HCT116 (cell line): Measurements from ENCODE around the gene MTCP1. TPM values are rescaled to one million over a fixed set of nuclear protein-coding genes. Genes with fewer than 3 reads are reported as not detected.

Source experiments
- ATAC-seq: fragments of 200-7000 bp; cut with Tn5 transposase; 2 replicates; pipeline ENCODE4 v1.9.1; 2020; ENCODE audit warnings: mild to moderate bottlenecking, moderate library complexity
- BruUV-seq: library from RNA; stranded (reverse); fragments of 400-500 nt; replicated peaks from 2 replicates; lab custom pipeline; 2021; lab: Mats Ljungman, UMichigan
- CTCF ChIA-PET: fragments of 300-600 bp; sonication (Branson Sonifier 250); formaldehyde crosslinking; loops from one replicate; lab custom pipeline; 2021; ENCODE audit warnings: antibody characterized with exemption; lab: Charles Lee
- POLR2A ChIA-PET: fragments of 300-600, 350-600 bp; sonication (Branson Sonifier 250); formaldehyde crosslinking; loops from one replicate; lab custom pipeline; 2021; ENCODE audit warnings: antibody characterized with exemption; lab: Charles Lee
- RAD21 ChIA-PET, 2 experiments: fragments of 300-600 bp; sonication (Branson Sonifier 250); formaldehyde crosslinking; loops; one replicate each; lab custom pipeline; 2023; ENCODE audit warnings: low total read pairs in 2 of 2; ENCODE audit not compliant: uncharacterized antibody in 2 of 2, unreplicated experiment in 2 of 2, low non-redundant PET in 1 of 2; lab: Charles Lee
- DNase-seq: peaks from one replicate; pipeline ENCODE4 v3.0.0-alpha.2; 2010; ENCODE audit warnings: low read depth, low spot score
- H2AFZ ChIP-seq: fragments of 200-600 bp; shearing (Covaris generic), sonication (generic); 2 replicates; pipeline ENCODE4 v1.6.1; 2017; ENCODE audit warnings: low read depth, mixed run types, mixed read lengths, antibody characterized with exemption, low read length; ENCODE audit not compliant: poor library complexity, severe bottlenecking
- H3K27ac ChIP-seq: 2 replicates; pipeline ENCODE4 v1.5.1; 2012; ENCODE audit warnings: low read depth, low read length
- H3K27me3 ChIP-seq: fragments of 200-600 bp; sonication (generic); 2 replicates; pipeline ENCODE4 v1.6.1; 2016; ENCODE audit warnings: mixed run types, low read length, mixed read lengths; ENCODE audit not compliant: insufficient read depth
- H3K36me3 ChIP-seq, 2 experiments: fragments of 200-500 bp in 1 of 2; fragments of 200-600 bp in 1 of 2; sonication (Bioruptor generic) in 1 of 2; sonication (generic) in 1 of 2; 2 replicates each; pipeline versions ENCODE4 v1.5.1 to v1.6.1; 2014 to 2016; ENCODE audit warnings: low read length in 2 of 2, inconsistent platforms in 1 of 2, mixed read lengths in 1 of 2, mixed run types in 1 of 2; ENCODE audit not compliant: insufficient read depth in 2 of 2, control insufficient read depth in 1 of 2
- H3K4me1 ChIP-seq, 2 experiments: fragments of 200-600 bp in 1 of 2; sonication (generic) in 1 of 2; 2 replicates each; pipeline versions ENCODE4 v1.5.1 to v1.6.1; 2012 to 2017; ENCODE audit warnings: low read length in 2 of 2, inconsistent platforms in 1 of 2, mild to moderate bottlenecking in 1 of 2, mixed read lengths in 1 of 2, mixed run types in 1 of 2, moderate library complexity in 1 of 2; ENCODE audit not compliant: insufficient read depth in 2 of 2, control insufficient read depth in 1 of 2
- H3K4me2 ChIP-seq: fragments of 200-600 bp; sonication (generic); 2 replicates; pipeline ENCODE4 v1.6.1; 2017; ENCODE audit warnings: mixed run types, low read length, mixed read lengths
- H3K4me3 ChIP-seq, 2 experiments: fragments of 200-600 bp in 1 of 2; sonication (generic) in 1 of 2; replicated peaks in 1 of 2; 2 replicates each; pipeline ENCODE4 v1.5.1; 2011 to 2016; ENCODE audit warnings: low read length in 2 of 2, control low read depth in 1 of 2, low read depth in 1 of 2, mild to moderate bottlenecking in 1 of 2, mixed read lengths in 1 of 2, mixed run types in 1 of 2
- H3K79me2 ChIP-seq: fragments of 200-600 bp; sonication (generic); 2 replicates; pipeline ENCODE4 v1.6.1; 2017; ENCODE audit warnings: mild to moderate bottlenecking, mixed run types, low read length, moderate library complexity, mixed read lengths; ENCODE audit not compliant: insufficient read depth
- H3K9ac ChIP-seq: fragments of 200-600 bp; sonication (generic); 2 replicates; pipeline ENCODE4 v1.6.1; 2016; ENCODE audit warnings: low read length, mixed read lengths
- H3K9me2 ChIP-seq: fragments of 200-600 bp; sonication (generic), shearing (Covaris generic); 2 replicates; pipeline ENCODE4 v1.6.1; 2017; ENCODE audit warnings: mixed run types, mild to moderate bottlenecking, moderate library complexity; ENCODE audit not compliant: insufficient read depth
- H3K9me3 ChIP-seq, 2 experiments: fragments of 200-500 bp in 1 of 2; fragments of 200-600 bp in 1 of 2; sonication (Bioruptor generic) in 1 of 2; sonication (generic) in 1 of 2; 2 replicates each; pipeline ENCODE4 v1.6.1; 2014 to 2017; ENCODE audit warnings: low read length in 2 of 2, mixed read lengths in 2 of 2, inconsistent platforms in 1 of 2, low read depth in 1 of 2, mild to moderate bottlenecking in 1 of 2, mixed run types in 1 of 2, moderate library complexity in 1 of 2; ENCODE audit not compliant: control insufficient read depth in 1 of 2, insufficient read depth in 1 of 2
- H4K20me1 ChIP-seq: fragments of 200-600 bp; sonication (generic), shearing (Covaris generic); 2 replicates; pipeline ENCODE4 v1.6.1; 2017; ENCODE audit warnings: mixed run types, mild to moderate bottlenecking, moderate library complexity; ENCODE audit not compliant: insufficient read depth
- ATF3 ChIP-seq: IDR thresholded peaks from 2 replicates; pipeline ENCODE4 v1.6.1; 2012
- CBX3 ChIP-seq: IDR thresholded peaks from 2 replicates; pipeline ENCODE4 v1.6.1; 2012; ENCODE audit warnings: low read depth
- CEBPB ChIP-seq: IDR thresholded peaks from 2 replicates; pipeline ENCODE4 v1.6.1; 2012; ENCODE audit warnings: low read depth
- CTCF ChIP-seq, 3 experiments: fragments of 200-600 bp in 1 of 3; sonication (generic) in 1 of 3; IDR thresholded peaks in 2 of 3; conservative IDR thresholded peaks in 1 of 3; 2 replicates each; pipeline ENCODE4 v1.5.1; 2012 to 2017; ENCODE audit warnings: low read depth in 2 of 3, low read length in 2 of 3, antibody characterized with exemption in 1 of 3, borderline replicate concordance in 1 of 3, control low read depth in 1 of 3, mild to moderate bottlenecking in 1 of 3, mixed read lengths in 1 of 3, mixed run types in 1 of 3, moderate library complexity in 1 of 3; ENCODE audit not compliant: insufficient read depth in 1 of 3
- EGR1 ChIP-seq: IDR thresholded peaks from 2 replicates; pipeline ENCODE4 v1.6.1; 2012; ENCODE audit warnings: low read depth
- ELF1 ChIP-seq: IDR thresholded peaks from 2 replicates; pipeline ENCODE4 v1.6.1; 2012; ENCODE audit warnings: low read depth, borderline replicate concordance
- EZH2 ChIP-seq: fragments of 200-600 bp; sonication (generic); IDR thresholded peaks from 2 replicates; pipeline ENCODE4 v1.6.1; 2017; ENCODE audit warnings: antibody characterized with exemption, mixed run types
- EZH2phosphoT487 ChIP-seq: fragments of 200-600 bp; IDR thresholded peaks from 2 replicates; pipeline ENCODE4 v1.6.1; 2018; ENCODE audit warnings: antibody characterized with exemption, borderline replicate concordance
- FOSL1 ChIP-seq: IDR thresholded peaks from 2 replicates; pipeline ENCODE4 v1.6.1; 2012; ENCODE audit warnings: low read depth
- JUND ChIP-seq: IDR thresholded peaks from 2 replicates; pipeline ENCODE4 v1.6.1; 2012
- POLR2A ChIP-seq: IDR thresholded peaks from 2 replicates; pipeline ENCODE4 v1.7.0; 2011; ENCODE audit warnings: borderline replicate concordance; ENCODE audit not compliant: insufficient read depth, insufficient read length; ENCODE audit errors: extremely low read depth
- RAD21 ChIP-seq: IDR thresholded peaks from 2 replicates; pipeline ENCODE4 v1.6.1; 2012; ENCODE audit warnings: low read depth, mild to moderate bottlenecking
- SRF ChIP-seq: IDR thresholded peaks from 2 replicates; pipeline ENCODE4 v1.6.1; 2012; ENCODE audit warnings: low read depth
- TCF7L2 ChIP-seq: IDR thresholded peaks from 2 replicates; pipeline ENCODE4 v1.7.0; 2011; ENCODE audit warnings: borderline replicate concordance, inconsistent platforms; ENCODE audit not compliant: insufficient read depth, insufficient read length; ENCODE audit errors: extremely low read depth
- YY1 ChIP-seq: IDR thresholded peaks from 2 replicates; pipeline ENCODE4 v1.6.1; 2011; ENCODE audit warnings: low read length, low read depth, moderate library complexity, mild to moderate bottlenecking; ENCODE audit not compliant: insufficient replicate concordance; ENCODE audit errors: extremely low read depth
- ZFX ChIP-seq: fragments of 450-650 bp; IDR thresholded peaks from 2 replicates; pipeline ENCODE4 v1.6.1; 2017
- ZNF274 ChIP-seq: fragments of 200-500 bp; sonication (Bioruptor generic); IDR thresholded peaks from 2 replicates; pipeline ENCODE4 v1.6.1; 2014; ENCODE audit warnings: mild to moderate bottlenecking, low read depth, low read length, inconsistent platforms
- intact Hi-C: fragments of 100-400 bp; cut with micrococcal nuclease; formaldehyde crosslinking; loops from 2 replicates; pipeline ENCODE4 v1.10.0; 2022
- total RNA-seq: library from RNA; stranded (reverse); gene quantifications from one replicate; pipeline ENCODE4 v1.2.1, GENCODE V29; 2021; ENCODE audit not compliant: unreplicated experiment

Gene MTCP1
- total RNA-seq, 1 experiment from 2014 or later, result 10.7 TPM

- H3K4me2 ChIP-seq, result no peak overlapping the region
- no peaks in the 10 kb centered on the region for H3K27me3 ChIP-seq
- POLR2A ChIA-PET, result no interaction called here
- no peaks in the 10 kb centered on the region for H3K9me2 ChIP-seq
- H3K27ac ChIP-seq, result no peak overlapping the region
- RAD21 ChIA-PET, result no interaction called here
- H3K79me2 ChIP-seq, result peaks cover 4% of the 10 kb centered on the region; the same call in 1 of the 2 replicates
- peaks cover 8 to 19% of the 10 kb centered on the region in 2 experiments for H3K4me1 ChIP-seq
- intact Hi-C loops, result no loop called here
- H2AFZ ChIP-seq, result no peak overlapping the region
- CTCF ChIA-PET, result no interaction called here
- ATAC-seq (no peak), DNase-seq (no peak)
- no peak for TF ChIP-seq RAD21
- no TSS peak for BruUV-seq
- no peaks in the 10 kb centered on the region for H3K9me3 ChIP-seq
- no peaks in the 10 kb centered on the region for H3K36me3 ChIP-seq
- no peaks in the 10 kb centered on the region for H4K20me1 ChIP-seq
- no peak overlapping the region for H3K4me3 ChIP-seq
- no peak overlapping the region for H3K9ac ChIP-seq
Measured at GRCh38 chrX:155023907-155024833, 46.8 kb downstream of the MTCP1 start.

GRCh38 chrX:155022585-155022984, 48.4 kb downstream of the MTCP1 start, which contains the start of gene F8:
Gene F8 (minus strand): TSS chrX:155022723. CDS start chrX:155022552, 171 bp downstream.
- intact Hi-C loops, result no loop called here
- Histone ChIP-seq H3K9ac (no peak within 1 kb of the TSS), H3K9me2 (no peaks in the 10 kb centered on the region), H3K4me1 (peaks cover 2 to 3% of the 10 kb centered on the region in 2 experiments; a peak in 3 of 4 replicates), H3K79me2 (no peaks in the 10 kb centered on the region), H3K4me3 (no peak within 1 kb of the TSS), H2AFZ (no peak within 1 kb of the TSS), H3K9me3 (no peaks in the 10 kb centered on the region), H3K4me2 (no peak within 1 kb of the TSS), H3K36me3 (no peaks in the 10 kb centered on the region), H3K27me3 (no peaks in the 10 kb centered on the region), H3K27ac (no peak within 1 kb of the TSS), H4K20me1 (no peaks in the 10 kb centered on the region)
- ChIA-PET POLR2A (no interaction called here), RAD21 (no interaction called here), CTCF (no interaction called here)
- no peak for DNase-seq
- BruUV-seq, result no TSS peak
- no peak for ATAC-seq
- TF ChIP-seq ZNF274, result no peak
- TF ChIP-seq EGR1, result no peak
- no peak for TF ChIP-seq FOSL1
- no peak for TF ChIP-seq ATF3
- no peak for TF ChIP-seq JUND
- TF ChIP-seq RAD21, result no peak
- no peak for TF ChIP-seq ZFX
- no peak for TF ChIP-seq POLR2A
- no peak for TF ChIP-seq TCF7L2
- TF ChIP-seq CEBPB, result no peak
- no peak for TF ChIP-seq EZH2phosphoT487
- no peak for TF ChIP-seq CTCF (IDR thresholded peaks at IDR 0.05 in 2 of 3, conservative IDR thresholded peaks at IDR 0.05 in 1 of 3; ENCODE audit: borderline replicate concordance in 1 of 3, insufficient read depth in 1 of 3, low read depth in 2 of 3, low read length in 2 of 3)
- TF ChIP-seq ELF1, result no peak
- no peak for TF ChIP-seq CBX3
- TF ChIP-seq SRF, result no peak
- TF ChIP-seq EZH2, result no peak
- TF ChIP-seq YY1, result no peak
